ENCODE data around the gene SP6.

GRCh38 chr17:47897561-47897960, 46.6 kb upstream of the SP6 start:
- no peak for TF ChIP-seq CTCF (IDR thresholded peaks at IDR 0.05; ENCODE audit: poor library complexity)
- no peak for TF ChIP-seq EZH2 (IDR thresholded peaks at IDR 0.05; ENCODE audit: borderline replicate concordance)
- no peak for TF ChIP-seq EZH2phosphoT487 (IDR thresholded peaks at IDR 0.05; ENCODE audit: low read depth, severe bottlenecking, unreplicated experiment)

Measured in hepatocyte (in vitro differentiated cells).